ENCODE data around the gene PRXL2C. TPM values are rescaled to one million over a fixed set of nuclear protein-coding genes. Genes with fewer than 3 reads are reported as not detected.

The PRXL2C gene
- total and polyA plus RNA-seq, 2 of the 13 experiments (the other 11 are each of a cell fraction or from before 2014, with no cell fraction given) = 11.0 to 13.2 TPM

GRCh38 chr9:96620832-96621269, 34.3 kb downstream of the PRXL2C start (continued):
- TF ChIP-seq, protein P1, sequence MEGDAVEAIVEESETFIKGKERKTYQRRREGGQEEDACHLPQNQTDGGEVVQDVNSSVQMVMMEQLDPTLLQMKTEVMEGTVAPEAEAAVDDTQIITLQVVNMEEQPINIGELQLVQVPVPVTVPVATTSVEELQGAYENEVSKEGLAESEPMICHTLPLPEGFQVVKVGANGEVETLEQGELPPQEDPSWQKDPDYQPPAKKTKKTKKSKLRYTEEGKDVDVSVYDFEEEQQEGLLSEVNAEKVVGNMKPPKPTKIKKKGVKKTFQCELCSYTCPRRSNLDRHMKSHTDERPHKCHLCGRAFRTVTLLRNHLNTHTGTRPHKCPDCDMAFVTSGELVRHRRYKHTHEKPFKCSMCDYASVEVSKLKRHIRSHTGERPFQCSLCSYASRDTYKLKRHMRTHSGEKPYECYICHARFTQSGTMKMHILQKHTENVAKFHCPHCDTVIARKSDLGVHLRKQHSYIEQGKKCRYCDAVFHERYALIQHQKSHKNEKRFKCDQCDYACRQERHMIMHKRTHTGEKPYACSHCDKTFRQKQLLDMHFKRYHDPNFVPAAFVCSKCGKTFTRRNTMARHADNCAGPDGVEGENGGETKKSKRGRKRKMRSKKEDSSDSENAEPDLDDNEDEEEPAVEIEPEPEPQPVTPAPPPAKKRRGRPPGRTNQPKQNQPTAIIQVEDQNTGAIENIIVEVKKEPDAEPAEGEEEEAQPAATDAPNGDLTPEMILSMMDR (CRISPR knock-in tag; IDR thresholded peaks at IDR 0.05) = peak; percentile 36; the same call in 1 of the 2 replicates
- no peak for TF ChIP-seq ATF7 (IDR thresholded peaks at IDR 0.05)
- no peak for TF ChIP-seq ATF7 (CRISPR knock-in tag; IDR thresholded peaks at IDR 0.05)
- no peak for TF ChIP-seq ZNF567 (CRISPR knock-in tag; IDR thresholded peaks at IDR 0.05; ENCODE audit: borderline replicate concordance)
- no peak for TF ChIP-seq ZNF232 (CRISPR knock-in tag; IDR thresholded peaks at IDR 0.05; ENCODE audit: borderline replicate concordance)
- TF ChIP-seq AGO2 (optimal IDR thresholded peaks at IDR 0.05; ENCODE audit: low read depth, low read length) = no peak
- TF ChIP-seq SMARCC2 (IDR thresholded peaks at IDR 0.05) = no peak
- TF ChIP-seq NR2F6 (IDR thresholded peaks at IDR 0.05) = no peak; the same call in 1 of the 2 replicates
- TF ChIP-seq NR2F6 (CRISPR knock-in tag; IDR thresholded peaks at IDR 0.05) = 0 out of 2 replicates have a peak, but pooled peaks have one; percentile 44
- TF ChIP-seq RBM39 (IDR thresholded peaks at IDR 0.05; ENCODE audit: low read depth, low read length, poor library complexity, severe bottlenecking) = no peak
- TF ChIP-seq, protein P2, sequence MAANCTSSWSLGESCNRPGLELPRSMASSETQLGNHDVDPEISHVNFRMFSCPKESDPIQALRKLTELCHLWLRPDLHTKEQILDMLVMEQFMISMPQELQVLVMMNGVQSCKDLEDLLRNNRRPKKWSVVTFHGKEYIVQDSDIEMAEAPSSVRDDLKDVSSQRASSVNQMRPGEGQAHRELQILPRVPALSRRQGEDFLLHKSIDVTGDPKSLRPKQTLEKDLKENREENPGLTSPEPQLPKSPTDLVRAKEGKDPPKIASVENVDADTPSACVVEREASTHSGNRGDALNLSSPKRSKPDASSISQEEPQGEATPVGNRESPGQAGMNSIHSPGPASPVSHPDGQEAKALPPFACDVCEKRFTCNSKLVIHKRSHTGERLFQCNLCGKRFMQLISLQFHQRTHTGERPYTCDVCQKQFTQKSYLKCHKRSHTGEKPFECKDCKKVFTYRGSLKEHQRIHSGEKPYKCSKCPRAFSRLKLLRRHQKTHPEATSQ (CRISPR knock-in tag; IDR thresholded peaks at IDR 0.05; ENCODE audit: borderline replicate concordance) = 0 out of 2 replicates have a peak, but pooled peaks have one; percentile 25
- TF ChIP-seq FOXA3 (CRISPR knock-in tag; IDR thresholded peaks at IDR 0.05) = no peak
- TF ChIP-seq ZNF841 (CRISPR knock-in tag; IDR thresholded peaks at IDR 0.05; ENCODE audit: borderline replicate concordance) = no peak
- TF ChIP-seq ZNF761 (CRISPR knock-in tag; conservative IDR thresholded peaks at IDR 0.05) = 0 out of 2 replicates have a peak, but pooled peaks have one; percentile 14
- TF ChIP-seq CBX2 (IDR thresholded peaks at IDR 0.05; ENCODE audit: low read depth, low read length) = no peak
- TF ChIP-seq CBX2 (CRISPR knock-in tag; IDR thresholded peaks at IDR 0.05; ENCODE audit: low read depth) = no peak
- TF ChIP-seq KDM4B (CRISPR knock-in tag; IDR thresholded peaks at IDR 0.05) = no peak
- TF ChIP-seq SOX5 (CRISPR knock-in tag; IDR thresholded peaks at IDR 0.05; ENCODE audit: borderline replicate concordance) = peak; percentile 32; the same call in 1 of the 2 replicates
- TF ChIP-seq SAP130 (CRISPR knock-in tag; IDR thresholded peaks at IDR 0.05; ENCODE audit: low read depth) = peak; percentile 53
- TF ChIP-seq THAP8 (CRISPR knock-in tag; IDR thresholded peaks at IDR 0.05; ENCODE audit: borderline replicate concordance) = no peak
- TF ChIP-seq ELF3 (CRISPR knock-in tag; IDR thresholded peaks at IDR 0.05) = peak; percentile 28; the same call in 1 of the 2 replicates
- no peak for TF ChIP-seq ZNF883 (CRISPR knock-in tag; IDR thresholded peaks at IDR 0.05; ENCODE audit: not compliant biosample characterization)
- TF ChIP-seq ZBTB25 (CRISPR knock-in tag; IDR thresholded peaks at IDR 0.05) = no peak
- TF ChIP-seq CHD2 (IDR thresholded peaks at IDR 0.05; ENCODE audit: low read depth, low read length) = no peak
- no peak for TF ChIP-seq MXD3 (CRISPR knock-in tag; IDR thresholded peaks at IDR 0.05)
- no peak for TF ChIP-seq HNRNPH1 (optimal IDR thresholded peaks at IDR 0.05; ENCODE audit: low read depth, low read length)
- TF ChIP-seq NFYC (CRISPR knock-in tag; IDR thresholded peaks at IDR 0.05) = no peak
